Transverse colon (tissue), 4 donors: ENCODE measurements around the gene ABHD16A.
A peak's percentile ranks its signal among the peaks of the same experiment; 100 is the strongest.

Experiments used
- CTCF ChIP-seq, 5 experiments: fragments of 200-600 bp in 3 of 5; fragments of 450-650 bp in 2 of 5; sonication (generic) in 3 of 5; IDR thresholded peaks; 1 replicate in 2 of 5; 2 replicates in 3 of 5; pipeline ENCODE4 v1.5.1; 2016 to 2017; ENCODE audit warnings: antibody characterized with exemption in 5 of 5, inconsistent platforms in 3 of 5, mild to moderate bottlenecking in 2 of 5, moderate library complexity in 1 of 5
- POLR2A ChIP-seq: fragments of 450-650 bp; IDR thresholded peaks from one replicate; pipeline ENCODE4 v1.6.1; 2016; ENCODE audit warnings: antibody characterized with exemption, mild to moderate bottlenecking, moderate library complexity
- POLR2AphosphoS5 ChIP-seq, 3 donors: sonication (generic); formaldehyde crosslinking; IDR thresholded peaks; one replicate each; pipeline ENCODE4 v1.6.1; 2016; ENCODE audit warnings: antibody characterized with exemption in 3 of 3

- peak; percentile 66 for TF ChIP-seq POLR2A
- TF ChIP-seq CTCF (IDR thresholded peaks at IDR 0.05), result no peak
- peak; percentile 81 to 89 (median 84) for TF ChIP-seq POLR2AphosphoS5 (IDR thresholded peaks at IDR 0.05)
Measured at GRCh38 chr6:31664790-31665500, 38.2 kb downstream of the ABHD16A start, which contains the start of gene GPANK1.
